Chondrocyte (in vitro differentiated cells): Measurements from ENCODE around the gene RUNX2. TPM values are rescaled to one million over a fixed set of nuclear protein-coding genes. Genes with fewer than 3 reads are reported as not detected.

ENCODE experiments used
- DNase-seq: peaks from one replicate; pipeline ENCODE4 v3.0.0; 2021; ENCODE audit warnings: mixed read lengths, low spot score
- H3K27ac Mint-ChIP-seq: one replicate; pipeline ENCODE4 v1.8.0; 2021; ENCODE audit warnings: mild to moderate bottlenecking, moderate library complexity, mixed read lengths; ENCODE audit not compliant: unreplicated experiment
- H3K27me3 Mint-ChIP-seq: 2 replicates; pipeline ENCODE4 v1.8.0; 2021; ENCODE audit warnings: low read depth, mixed read lengths
- H3K36me3 Mint-ChIP-seq: 2 replicates; pipeline ENCODE4 v1.8.0; 2021; ENCODE audit warnings: low read depth, mixed read lengths
- H3K4me1 Mint-ChIP-seq: 2 replicates; pipeline ENCODE4 v1.8.0; 2021; ENCODE audit warnings: low read depth, mild to moderate bottlenecking, mixed read lengths
- H3K4me3 Mint-ChIP-seq: one replicate; pipeline ENCODE4 v1.8.0; 2021; ENCODE audit warnings: mild to moderate bottlenecking, moderate library complexity, mixed read lengths; ENCODE audit not compliant: unreplicated experiment
- H3K9me3 Mint-ChIP-seq: 2 replicates; pipeline ENCODE4 v1.8.0; 2021; ENCODE audit warnings: low read depth, mixed read lengths
- total RNA-seq: library from RNA; stranded (reverse); gene quantifications from 3 replicates; pipeline ENCODE4 v1.2.1, GENCODE V29; 2021
- TF ChIP-seq, protein P1 (sequence below): fragments of 200-600 bp; sonication (generic); IDR thresholded peaks from 2 replicates; pipeline ENCODE4 v1.5.0; 2021; ENCODE audit warnings: antibody characterized with exemption, mild to moderate bottlenecking, moderate library complexity

Gene RUNX2
- total RNA-seq, 1 donor from 2014 or later = 12.2 TPM

DNA sequence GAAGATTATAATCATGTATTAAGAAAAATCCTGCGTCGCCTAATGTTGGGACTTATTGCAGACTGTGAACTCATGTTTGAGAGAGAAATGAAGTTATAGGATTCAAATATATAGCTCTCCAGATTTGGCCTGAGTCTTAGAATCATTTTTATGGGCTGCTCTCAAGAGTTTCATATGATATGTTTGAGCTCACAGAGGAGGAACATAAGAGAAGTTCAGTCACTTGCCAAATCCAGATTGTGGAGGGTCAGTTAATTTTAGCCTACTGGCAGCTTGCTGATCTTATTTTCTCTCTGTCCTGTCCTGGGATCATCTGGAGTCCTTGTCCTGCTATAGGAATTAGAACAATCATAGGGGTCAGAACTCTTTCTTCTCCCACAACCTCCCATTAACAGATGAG is 235.7 kb downstream of the RUNX2 start:
- peaks cover 43% of the 10 kb centered on the region for H3K4me1 Mint-ChIP-seq
- no peak overlapping the region for H3K4me3 Mint-ChIP-seq
- H3K36me3 Mint-ChIP-seq = no peaks in the 10 kb centered on the region
- no peak overlapping the region for H3K27ac Mint-ChIP-seq
- peaks cover 2% of the 10 kb centered on the region for H3K9me3 Mint-ChIP-seq
- no peak for DNase-seq
- TF ChIP-seq, protein P1, sequence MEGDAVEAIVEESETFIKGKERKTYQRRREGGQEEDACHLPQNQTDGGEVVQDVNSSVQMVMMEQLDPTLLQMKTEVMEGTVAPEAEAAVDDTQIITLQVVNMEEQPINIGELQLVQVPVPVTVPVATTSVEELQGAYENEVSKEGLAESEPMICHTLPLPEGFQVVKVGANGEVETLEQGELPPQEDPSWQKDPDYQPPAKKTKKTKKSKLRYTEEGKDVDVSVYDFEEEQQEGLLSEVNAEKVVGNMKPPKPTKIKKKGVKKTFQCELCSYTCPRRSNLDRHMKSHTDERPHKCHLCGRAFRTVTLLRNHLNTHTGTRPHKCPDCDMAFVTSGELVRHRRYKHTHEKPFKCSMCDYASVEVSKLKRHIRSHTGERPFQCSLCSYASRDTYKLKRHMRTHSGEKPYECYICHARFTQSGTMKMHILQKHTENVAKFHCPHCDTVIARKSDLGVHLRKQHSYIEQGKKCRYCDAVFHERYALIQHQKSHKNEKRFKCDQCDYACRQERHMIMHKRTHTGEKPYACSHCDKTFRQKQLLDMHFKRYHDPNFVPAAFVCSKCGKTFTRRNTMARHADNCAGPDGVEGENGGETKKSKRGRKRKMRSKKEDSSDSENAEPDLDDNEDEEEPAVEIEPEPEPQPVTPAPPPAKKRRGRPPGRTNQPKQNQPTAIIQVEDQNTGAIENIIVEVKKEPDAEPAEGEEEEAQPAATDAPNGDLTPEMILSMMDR = no peak
- H3K27me3 Mint-ChIP-seq = no peaks in the 10 kb centered on the region

DNA sequence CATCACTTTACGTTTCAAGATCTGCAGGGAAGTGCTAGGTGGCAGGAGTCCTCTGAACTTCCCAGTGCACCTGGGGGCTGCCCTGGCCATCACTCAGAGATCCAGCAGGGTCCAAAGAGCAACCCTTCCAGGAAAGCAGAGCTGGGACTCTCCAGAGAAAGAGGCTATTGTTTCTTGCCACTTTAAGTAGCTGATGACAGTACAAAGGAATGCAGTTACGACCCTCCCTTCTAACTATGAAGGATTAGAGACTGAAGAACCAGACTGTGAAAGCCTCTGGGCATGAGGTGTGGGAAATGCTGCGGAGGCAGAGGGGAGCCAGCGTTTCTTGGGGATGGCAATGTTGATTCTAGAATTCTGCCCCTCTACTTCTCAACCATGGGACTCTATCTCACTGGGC is 238.8 kb downstream of the RUNX2 start:
- Mint-ChIP-seq H3K27ac (no peak overlapping the region), H3K4me1 (peaks cover 45% of the 10 kb centered on the region), H3K4me3 (no peak overlapping the region), H3K36me3 (no peaks in the 10 kb centered on the region), H3K27me3 (no peaks in the 10 kb centered on the region), H3K9me3 (no peaks in the 10 kb centered on the region)
- TF ChIP-seq, protein P1 = no peak
- DNase-seq = no peak

DNA sequence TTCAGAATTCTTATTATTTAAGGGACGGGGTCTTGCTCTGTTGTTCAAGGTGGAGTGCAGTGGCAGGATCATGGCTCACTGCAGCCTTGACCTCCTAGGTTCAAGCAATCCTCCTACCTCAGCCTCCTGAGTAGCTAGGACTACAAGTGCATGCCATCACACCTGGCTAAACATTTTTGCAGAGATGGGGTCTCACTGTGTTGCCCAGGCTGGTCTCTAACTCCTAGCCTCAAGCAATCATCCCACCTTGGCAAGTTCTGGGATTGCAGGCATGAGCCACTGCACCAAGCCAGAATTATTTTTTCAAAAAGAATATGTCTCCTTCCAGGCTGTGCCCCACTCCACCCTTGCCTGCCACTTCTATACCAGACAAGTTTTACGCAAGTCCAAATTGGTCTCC is 239.7 kb downstream of the RUNX2 start:
- H3K4me1 Mint-ChIP-seq = peaks cover 41% of the 10 kb centered on the region
- no peak overlapping the region for H3K4me3 Mint-ChIP-seq
- no peak for DNase-seq
- H3K27ac Mint-ChIP-seq = no peak overlapping the region
- H3K27me3 Mint-ChIP-seq = no peaks in the 10 kb centered on the region
- no peaks in the 10 kb centered on the region for H3K9me3 Mint-ChIP-seq
- TF ChIP-seq, protein P1 = no peak
- H3K36me3 Mint-ChIP-seq = no peaks in the 10 kb centered on the region

DNA sequence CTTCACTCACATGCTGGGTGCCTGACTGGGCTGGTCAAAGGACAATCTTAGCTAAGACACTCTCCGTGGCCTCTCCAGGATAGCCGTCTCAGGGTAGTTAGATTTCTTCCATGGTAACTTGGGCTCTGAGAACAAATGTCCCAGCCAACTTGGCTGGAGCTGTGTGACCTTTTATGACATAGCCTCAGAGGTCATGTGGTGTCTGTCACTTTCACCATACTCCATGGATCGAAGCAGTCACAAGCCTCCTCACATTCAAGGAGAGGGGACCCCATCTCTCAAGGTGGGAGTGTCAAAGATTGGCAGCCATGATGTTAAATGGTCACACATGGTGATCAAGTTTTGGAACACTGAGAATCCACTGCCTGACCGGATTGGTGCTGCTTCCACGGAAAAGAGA is 240.5 kb downstream of the RUNX2 start:
- H3K4me3 Mint-ChIP-seq = no peak overlapping the region
- TF ChIP-seq, protein P1 = no peak
- no peaks in the 10 kb centered on the region for H3K36me3 Mint-ChIP-seq
- H3K9me3 Mint-ChIP-seq = no peaks in the 10 kb centered on the region
- DNase-seq = no peak
- H3K4me1 Mint-ChIP-seq = peaks cover 33% of the 10 kb centered on the region
- no peaks in the 10 kb centered on the region for H3K27me3 Mint-ChIP-seq
- no peak overlapping the region for H3K27ac Mint-ChIP-seq

DNA sequence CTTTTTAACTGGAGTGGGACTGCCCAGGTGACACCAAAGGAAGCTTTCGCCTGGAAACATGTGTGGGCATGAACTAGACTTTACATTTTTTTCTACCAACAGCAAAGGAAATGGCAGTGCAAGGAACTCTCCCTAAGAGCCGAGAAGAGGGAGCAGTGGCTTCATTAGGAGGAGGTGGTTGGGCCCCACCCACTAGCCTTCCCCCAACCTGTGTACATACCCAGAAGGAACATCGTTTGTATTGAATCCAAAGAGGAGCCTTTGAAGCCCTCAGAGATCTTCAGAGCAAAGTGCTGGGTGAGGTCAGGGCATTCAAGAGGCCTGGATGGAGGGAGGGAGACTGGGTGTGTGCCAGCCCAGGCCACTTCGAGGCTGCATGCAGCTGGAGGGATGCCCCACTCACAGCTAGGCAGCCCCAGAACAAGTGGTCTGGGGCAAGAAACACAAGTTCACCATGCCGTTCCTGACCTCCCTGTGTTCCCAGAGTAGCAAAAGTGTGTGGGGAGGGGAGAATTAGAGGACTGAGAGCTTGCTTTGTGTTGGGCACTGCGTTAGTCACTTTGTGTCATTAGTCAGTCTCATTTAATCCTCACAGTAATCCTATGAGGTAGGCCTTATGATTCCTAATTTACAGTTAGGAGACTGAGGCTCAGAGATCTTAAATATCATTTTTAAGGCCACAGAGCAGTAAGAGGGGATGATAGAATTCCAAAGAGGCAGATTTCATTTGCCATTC is 241.2 kb downstream of the RUNX2 start:
- TF ChIP-seq, protein P1 = no peak
- no peak overlapping the region for H3K4me3 Mint-ChIP-seq
- H3K27me3 Mint-ChIP-seq = no peaks in the 10 kb centered on the region
- no peaks in the 10 kb centered on the region for H3K9me3 Mint-ChIP-seq
- peaks cover 30% of the 10 kb centered on the region for H3K4me1 Mint-ChIP-seq
- H3K27ac Mint-ChIP-seq = no peak overlapping the region
- no peaks in the 10 kb centered on the region for H3K36me3 Mint-ChIP-seq
- no peak for DNase-seq
